ENCODE measurements around the gene SHTN1.

The SHTN1 gene

DNA sequence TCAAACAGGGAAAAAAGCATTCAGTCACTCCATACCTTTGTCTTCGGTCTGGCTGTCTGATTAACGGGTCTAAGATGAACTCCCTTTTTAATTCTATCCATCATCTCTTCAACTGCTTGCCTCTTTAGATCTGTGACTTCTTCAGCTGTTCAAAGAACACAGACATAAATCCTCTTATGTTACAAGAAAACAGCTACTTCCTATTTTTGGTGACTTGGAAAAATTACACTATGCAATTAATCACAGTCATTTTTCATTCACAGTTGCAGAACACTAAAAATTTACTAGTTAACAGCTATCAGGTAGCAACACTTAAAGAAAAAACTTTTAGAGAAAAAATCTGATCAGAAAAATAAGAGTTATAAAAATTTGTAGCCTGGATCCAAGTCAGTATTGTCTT lies 89.6 kb downstream of the SHTN1 start:
- DNase-seq: no peak

DNA sequence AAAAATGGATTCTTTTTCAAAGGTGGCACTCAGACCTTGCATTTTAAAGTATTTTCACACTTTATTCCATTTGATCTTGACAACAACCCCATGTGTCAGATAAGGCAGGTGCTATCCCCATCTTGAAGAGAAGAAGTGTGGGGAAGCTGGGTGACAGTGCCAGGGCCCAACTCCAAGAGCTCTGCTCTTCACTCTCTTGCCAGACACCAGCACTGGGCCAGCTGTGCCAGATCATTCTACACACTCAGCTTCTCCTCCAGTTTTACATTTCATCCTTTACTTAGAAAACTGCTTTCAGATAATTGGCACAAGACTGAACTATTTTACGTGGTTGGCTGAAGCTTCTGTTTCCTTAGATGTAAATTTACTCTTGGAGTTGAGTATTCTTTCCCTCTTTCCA lies 91.3 kb downstream of the SHTN1 start:
- no peak for DNase-seq

DNA sequence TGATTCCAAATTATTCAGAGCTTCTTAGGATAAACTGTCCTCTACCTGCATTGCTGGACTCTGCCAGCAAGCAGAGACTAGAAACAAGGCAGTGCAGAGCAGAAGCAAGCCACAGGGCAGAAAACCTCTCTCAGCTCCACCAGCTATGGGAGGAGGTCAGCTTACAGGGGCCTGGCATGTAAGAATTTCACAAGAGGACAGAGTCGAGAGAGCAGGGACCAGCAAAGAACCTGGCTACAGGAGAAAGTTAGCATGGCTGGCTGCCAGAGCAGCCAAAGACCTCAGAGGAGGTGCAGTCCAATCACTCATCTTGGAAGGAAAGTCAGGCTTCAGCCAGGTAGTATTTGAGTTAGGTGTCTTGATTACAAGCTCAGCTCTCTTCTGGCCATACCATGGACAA lies 92.8 kb downstream of the SHTN1 start:
- no peak for DNase-seq

DNA sequence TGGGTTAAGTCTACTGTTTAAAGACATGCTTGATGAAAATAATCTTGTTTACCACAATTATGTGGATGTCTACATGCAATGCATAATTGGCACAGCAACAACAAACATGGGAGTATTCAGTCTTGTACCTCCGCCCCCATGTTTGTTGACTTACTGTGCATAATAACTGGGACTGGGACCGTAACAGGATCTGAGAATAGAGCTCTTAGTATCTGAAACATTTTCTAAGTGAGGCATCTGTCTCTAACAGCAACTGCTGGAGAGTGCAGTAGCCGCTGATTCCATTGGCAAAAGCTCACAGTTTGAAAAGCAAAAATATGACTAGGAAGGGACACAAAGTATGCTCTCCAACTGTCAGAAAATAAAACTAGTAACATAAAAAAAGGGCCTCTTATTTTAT lies 94.1 kb downstream of the SHTN1 start:
- DNase-seq: no peak

DNA sequence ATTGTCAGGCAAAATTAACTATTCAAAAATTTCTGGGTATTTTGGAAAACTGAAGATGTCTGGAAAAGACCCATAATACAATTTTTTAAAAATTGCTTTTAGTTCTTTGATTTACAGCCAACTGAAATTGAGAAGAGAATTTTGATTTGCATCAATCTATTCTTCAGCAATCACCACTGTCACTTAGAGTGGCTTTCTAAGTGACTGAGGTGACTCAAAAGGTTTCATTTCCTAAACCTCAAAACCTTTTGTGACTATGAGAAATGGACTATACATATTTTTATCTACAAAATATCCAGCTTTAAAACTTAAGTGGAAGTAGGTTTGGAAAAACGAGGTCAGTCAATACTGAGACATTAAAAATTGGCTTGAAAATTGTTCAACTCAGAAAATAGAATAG lies 95.7 kb downstream of the SHTN1 start:
- DNase-seq: no peak

DNA sequence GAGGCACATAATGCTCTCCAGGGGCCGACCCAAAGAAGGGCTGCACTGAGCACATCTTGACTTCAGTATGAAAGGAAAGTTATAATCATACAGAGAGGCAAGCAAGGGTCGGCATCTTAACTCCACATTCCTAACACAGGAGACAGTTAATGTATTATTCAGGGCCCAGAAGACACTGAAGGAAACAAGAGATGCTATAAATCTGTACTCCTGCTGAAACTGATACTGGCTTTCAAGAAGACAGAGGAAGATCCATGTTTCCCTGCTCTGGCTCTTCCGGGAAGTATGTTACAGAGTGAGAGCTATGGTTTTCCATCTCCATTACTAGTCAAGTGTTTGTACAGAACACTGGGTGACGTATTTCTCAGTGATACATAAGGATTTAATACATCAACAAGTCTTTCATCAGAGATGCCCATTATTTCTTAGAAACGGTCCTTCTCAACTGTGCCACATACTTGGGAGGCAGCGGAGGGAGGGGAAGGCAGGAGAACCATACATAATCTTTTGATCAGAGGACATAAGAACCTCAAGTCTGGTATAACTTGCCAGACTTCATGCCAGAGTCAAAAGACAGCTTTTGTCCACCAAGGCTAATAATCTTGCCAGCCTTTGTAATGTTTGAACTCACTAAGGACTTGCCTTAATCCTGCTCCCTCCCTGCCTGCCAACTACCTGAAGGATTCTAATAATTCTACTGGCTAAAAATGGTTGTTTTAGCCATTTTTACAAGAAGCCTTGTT lies 97.6 kb downstream of the SHTN1 start:
- no peak for DNase-seq

DNA sequence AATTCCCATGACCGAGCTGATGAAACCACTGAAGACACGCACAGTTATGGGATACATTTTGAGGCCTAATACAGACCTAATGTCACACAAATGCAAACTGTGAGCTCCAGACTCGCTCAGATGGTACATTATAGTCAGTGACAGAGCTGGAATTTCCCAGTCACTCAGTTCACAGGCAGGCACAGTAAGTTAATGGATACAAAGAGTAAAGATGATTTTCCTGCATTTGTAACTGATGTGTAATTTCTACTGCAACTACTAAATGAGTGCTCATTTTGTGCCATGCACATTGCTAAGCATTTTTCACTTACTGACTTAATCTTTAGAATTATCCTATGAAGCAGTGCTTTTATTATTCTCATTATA lies 99.2 kb downstream of the SHTN1 start:
- no peak for DNase-seq

DNA sequence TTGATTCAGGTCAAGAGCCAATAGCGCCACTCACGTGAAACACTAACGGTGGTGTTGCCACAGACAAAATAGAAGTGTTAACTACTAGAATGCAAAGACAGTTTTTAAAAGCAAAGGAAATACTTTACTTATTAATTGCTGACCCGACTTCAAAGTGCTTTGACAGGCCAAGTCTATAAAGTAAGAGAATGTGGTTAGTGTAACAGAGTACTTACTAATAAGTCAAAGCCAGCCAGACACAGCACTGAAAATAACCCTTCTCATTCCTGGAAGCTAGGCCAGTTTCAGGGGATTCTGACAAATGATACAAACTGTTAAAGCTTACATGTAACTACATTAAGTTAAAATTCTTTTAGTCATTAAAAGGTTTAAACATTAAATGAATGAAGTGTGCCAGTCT lies 105.4 kb downstream of the SHTN1 start:
- no peak for DNase-seq

DNA sequence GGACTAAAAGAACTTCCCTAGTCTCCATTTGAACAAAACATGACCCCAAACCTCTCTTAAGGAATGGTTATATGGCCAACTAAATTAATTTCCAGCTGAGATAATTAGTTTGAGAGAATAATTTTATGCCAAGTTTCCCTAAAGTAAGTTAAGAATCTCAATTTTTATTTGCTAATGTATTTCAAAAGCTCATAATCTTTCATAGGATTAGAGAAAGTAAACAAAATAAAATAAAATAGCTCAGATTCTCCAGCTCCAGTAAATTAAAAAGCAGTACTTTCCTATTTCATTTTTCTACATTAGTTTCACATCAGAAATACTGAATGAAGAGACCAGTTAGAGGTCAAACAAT lies 111.3 kb downstream of the SHTN1 start:
- no peak for DNase-seq

DNA sequence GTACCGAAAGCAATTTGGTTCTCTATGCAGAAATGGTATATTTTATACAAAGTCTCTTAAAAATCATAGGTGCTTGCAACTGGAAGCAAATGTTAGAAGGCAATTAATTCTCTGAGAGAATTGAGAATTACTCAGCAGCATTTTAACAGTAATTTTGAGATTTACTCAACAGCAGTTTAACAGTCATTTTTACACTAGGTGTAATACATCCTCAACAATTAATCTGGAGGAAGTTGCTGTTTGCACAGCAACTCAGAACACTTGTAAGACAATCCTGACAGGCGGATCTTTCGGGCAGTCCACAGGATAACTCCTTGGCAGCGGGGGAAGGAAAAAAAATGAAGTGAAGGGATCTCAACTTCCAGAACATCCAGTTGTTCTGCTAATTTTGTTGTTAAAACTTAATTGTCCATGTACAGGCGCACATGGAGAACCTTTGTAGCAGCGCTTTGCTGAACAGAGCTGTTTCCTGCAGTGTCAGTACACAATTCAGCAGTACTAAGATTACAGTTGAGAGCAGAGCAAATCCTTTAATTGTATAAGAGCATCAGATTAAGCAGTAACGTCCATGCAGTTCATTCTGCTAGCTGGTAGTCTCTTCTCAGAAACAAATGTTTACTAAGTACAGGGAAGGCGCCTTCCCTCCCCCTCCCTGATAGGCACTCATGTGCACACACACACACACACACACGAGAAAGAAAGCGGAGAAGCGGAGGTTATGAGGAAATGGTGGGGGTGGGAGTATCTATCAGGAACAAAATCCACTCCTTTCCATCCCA lies 111.9 kb downstream of the SHTN1 start:
- DNase-seq: no peak

DNA sequence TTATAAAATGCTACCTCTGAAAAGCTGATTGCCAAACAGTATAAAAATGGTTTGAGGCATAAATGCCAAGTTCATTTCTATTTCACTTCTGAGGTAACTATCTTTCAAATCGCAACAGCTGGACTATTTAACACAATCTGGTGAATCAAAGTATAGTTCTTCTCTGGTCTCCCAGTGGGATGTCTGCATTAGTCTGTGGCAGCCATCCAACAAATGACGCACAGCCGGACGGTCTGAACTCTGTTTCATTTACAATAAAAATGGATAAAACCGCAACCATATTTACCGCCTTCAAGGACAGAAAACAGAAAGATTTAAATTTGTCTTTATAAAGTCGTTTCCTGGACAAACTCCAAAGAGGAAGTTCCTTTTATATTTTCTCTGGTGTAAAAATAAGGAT lies 113.8 kb downstream of the SHTN1 start:
- DNase-seq: no peak

DNA sequence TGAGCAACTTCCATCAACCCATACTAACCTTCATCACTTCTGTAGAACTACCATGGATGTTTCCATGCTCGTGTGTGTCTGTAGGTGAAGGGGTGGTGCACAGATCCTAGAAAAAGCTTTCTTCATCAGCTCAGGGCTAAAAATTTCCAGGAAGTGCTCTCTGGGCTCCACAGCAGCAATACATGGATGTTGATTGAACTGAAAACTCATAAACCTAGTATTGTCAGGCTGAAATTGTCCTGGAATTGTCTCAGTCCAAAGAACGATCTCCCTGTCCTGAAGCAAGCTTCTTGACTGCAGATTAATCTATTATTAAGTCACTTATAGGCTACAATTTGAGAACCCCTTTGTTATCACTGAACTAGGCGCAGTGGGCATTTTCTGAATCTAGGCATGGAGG lies 115.9 kb downstream of the SHTN1 start:
- DNase-seq: no peak

DNA sequence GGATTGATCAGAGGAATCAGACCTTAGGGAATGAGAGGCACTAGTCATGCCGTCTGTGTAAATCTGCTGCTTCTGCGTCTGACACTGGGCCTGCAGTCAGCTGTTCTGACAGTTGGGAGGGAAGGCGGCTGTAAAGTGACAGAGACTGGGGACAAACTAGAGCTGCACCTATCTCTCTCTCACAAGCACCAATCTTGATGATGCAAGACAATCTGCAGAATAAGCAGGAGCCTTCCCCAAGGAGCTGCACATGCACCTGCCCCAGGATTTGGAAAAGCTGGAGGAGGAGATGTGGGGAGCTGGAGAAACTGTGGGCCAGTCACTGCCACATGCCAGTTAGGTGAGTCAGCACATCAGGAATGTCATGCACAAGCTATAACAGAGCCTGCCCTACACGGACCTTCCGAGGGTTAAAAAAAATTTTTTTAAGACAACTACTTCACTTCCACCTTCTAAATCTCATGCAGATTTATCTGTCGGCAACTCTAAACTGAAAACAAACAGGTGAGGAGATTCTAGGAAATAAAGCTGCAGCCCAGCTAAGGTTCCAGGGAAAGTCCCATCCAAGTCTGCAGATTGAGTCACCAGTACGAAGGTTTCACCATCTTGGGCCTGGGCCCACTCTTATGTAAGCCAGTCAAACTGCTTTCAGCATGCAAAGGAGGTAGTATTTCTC lies 116.5 kb downstream of the SHTN1 start:
- DNase-seq: no peak

DNA sequence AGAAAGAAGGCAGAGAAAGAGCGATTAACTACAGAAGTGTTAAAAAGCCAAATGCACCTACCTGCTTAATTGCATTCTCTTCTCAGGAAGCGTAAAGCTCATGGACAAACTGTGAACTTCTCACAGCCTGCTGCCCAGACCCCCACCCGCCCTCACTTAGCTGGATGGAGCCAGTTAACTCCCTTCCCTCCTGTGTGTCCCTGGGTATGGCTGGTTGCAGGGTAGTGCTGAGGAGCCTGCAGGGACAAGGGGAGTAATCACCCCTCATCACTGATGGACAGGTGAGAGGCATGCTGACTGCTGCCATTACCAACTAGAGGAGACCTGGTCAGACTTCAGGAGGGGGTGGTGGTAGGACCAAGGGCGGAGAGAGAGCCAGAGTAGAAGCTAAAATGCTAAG lies 118.2 kb downstream of the SHTN1 start:
- no peak for DNase-seq

DNA sequence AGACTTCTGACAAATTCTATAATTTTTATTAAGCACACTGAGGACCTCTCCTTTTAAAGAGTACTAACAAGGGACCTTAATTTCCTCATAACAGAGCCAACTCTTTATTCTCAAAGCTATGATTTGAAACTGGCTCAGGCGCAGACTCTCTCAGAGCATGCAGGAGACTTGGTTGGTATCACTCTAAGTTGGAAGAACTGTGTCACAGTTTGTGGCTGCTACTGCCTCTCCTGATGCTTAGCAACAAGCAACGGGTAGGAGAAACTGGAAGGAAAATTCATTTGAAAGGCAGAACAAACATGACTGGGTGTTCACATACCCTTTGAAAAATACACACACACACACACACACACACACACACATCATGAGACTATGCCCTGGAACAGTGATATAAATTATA lies 122.3 kb downstream of the SHTN1 start:
- DNase-seq: no peak

DNA sequence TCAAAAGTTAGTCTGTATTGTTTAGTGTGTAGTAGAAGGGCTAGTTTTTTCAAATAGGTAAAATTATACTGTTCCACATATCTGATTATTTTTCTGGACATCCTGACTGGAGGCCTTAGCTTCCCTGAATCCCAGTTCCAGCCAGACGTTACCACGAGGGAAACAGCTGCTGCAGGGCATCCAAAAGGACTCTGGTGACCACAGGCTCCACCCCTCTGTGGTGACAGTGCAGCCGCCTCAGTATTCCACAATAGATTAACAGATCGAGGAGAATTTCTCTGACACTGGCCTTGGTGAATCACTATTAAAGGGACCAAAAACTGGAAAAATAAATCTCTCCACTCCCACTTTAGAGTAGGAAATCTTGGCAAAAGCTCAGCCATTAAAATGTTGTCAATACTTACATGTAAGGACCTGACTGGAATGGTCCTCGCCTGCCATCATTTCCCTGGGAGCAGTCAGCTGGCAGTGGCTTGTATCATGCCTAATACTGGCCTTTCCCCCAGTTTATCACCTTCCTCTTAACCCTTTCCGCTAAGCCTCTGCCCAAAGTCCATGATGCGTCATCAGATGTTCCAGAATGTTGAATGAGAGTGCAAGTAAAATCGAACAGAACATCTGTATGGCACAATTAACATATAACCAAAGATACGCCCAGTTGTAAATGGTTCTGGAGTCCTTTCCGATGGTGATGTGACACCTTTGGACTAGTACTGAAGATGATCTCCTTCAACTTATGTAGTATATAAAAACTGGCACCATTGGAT lies 124.1 kb downstream of the SHTN1 start:
- DNase-seq: no peak

DNA sequence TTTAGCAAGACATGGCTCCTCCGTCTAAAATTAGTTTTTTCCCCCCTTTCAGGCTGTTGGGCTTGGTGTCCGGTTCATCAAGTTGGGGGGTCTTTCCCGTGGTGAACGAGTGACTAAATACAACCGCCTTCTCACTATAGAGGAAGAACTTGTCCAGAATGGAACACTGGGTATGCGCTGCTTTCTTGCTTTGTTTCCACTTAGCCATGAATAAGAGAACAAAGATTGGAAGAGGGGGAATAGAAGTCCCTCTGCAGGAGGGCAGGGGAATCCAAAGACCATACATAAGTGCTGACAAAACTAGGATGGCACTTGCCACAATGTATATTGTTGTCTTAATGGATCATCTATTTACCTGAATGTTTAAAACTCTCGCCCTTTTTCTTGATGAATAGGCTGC lies 125.2 kb downstream of the SHTN1 start:
- no peak for DNase-seq

DNA sequence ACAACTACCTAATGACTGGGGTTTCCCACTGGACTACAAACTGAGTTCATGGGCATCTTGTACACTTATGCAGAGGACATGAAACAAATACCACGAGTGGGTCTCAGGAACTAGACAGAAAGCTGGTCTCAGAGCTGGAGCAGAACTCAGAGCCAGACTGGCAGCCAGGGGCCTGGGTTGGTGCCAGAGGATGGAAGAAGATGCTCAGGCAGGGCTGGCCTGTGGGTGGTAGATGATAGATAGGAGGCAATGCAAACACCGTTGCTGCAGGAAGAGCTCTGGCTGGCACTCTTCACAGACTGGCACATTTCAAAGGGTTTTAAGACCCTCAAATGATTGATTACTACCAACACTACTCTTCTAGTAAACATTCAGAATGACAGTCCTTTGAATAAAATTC lies 126.9 kb downstream of the SHTN1 start:
- no peak for DNase-seq

DNA sequence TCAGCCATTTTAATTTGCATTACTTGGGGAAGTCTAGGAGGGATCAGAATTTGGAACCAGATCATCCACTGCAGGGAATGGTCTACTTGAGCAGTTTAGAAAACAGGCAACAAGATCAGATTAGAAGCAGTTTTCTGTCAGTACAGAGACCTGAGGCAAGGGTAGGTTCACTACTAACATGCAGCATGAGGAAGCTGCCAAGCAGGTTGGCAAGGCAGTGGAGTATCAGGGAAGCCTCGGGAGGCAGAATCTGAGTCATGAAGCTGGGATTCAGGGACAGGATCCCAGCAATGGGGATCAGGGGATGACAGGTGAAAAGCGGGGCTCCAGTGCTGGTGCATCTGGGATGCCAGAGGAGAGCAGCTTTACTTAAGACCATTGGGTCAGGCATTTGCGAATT lies 127.6 kb downstream of the SHTN1 start:
- DNase-seq: no peak

DNA sequence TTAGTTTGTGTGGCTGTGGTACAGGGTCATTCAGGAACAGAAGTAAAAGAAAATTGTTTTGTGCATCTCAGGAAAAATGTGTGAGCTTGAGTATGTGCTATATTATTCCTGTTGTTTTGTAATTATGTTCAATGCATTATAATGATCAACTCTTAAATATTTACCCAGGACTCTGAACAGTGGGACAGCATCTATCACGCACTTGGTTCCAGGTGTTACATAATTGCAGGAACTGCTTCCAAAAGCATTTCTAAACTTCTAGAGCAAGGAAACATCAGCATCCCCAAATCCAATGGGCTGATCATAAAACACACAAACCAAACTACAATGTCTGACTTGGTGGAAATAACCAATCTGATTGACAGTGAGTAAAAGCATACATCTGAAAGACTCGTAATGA lies 129.1 kb downstream of the SHTN1 start:
- DNase-seq: no peak

DNA sequence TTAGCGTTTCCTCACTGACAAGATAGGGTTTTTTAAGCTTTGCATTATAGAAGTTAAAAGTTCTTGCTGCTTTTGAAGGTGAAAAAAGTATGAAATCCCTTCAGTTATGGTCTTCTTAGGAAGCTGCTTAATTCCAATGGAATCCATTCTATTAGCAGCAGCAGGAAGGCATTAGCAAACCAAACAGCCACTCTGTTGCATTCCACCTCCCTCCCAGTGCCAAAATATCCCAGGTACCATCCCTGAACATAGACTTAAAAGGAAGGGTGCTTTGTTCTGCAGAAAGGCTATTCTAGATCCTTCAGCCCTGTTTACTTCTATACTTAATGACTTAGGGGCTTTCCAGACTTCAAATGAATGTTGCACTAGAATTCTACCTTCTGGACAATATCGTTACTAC lies 131.9 kb downstream of the SHTN1 start:
- DNase-seq: no peak

DNA sequence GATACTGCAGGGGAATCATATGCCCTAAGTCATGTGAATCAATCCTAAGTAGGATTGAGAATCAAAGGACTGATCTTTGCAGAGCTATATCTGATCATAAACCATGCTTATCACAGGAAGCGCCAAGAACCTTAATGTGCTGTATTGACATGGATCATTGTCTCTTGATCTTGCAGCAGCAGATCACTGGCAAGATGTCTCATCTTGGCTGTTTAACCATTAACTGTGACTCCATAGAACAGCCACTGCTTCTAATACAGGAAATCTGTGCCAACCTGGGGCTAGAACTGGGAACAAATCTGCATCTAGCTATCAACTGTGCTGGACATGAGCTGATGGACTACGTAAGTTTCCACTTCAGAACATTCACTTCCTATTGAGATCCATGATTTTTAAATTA lies 134.0 kb downstream of the SHTN1 start:
- no peak for DNase-seq

DNA sequence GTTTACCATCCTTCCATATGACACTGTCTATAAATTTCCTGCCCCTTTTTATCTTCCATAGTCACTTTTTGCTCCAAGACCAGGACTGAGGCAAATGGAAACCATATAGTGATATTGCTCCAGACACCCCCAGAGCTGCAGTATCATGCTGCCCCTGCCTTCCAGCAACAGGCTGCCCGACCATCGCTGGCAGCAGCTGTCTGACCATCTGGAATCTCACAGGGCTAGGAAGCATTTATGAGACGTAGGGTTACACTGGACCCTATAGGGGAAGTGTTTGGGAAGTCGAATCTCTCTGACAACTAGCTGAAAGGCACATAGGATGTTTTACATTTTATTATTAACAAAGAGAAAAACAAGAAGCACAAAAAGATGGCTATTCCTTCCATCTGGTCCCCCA lies 136.3 kb downstream of the SHTN1 start:
- DNase-seq: no peak

Measured in Kasumi-1 (cell line).